ENCODE measurements around the gene PRKN.

DNA sequence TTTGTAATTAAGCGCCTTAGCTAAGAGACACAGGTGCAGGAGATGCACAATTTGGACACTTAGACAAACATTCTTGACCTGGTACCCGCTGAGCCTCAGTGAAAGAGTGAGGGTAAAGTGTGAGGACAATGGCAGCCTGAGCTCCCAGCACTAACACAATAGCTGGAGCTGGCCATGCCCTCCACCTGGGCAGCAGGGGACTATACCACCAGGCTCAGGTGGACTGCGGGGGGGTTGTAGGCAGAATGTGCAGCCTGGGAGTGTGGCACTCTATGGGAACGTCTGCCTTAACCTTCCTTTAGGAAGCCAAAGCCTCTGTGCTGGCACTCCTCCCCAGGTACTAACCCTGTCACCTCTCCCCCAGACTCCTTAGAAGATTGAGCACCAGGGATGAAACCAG is 23.6 kb downstream of the PRKN start:
- TF ChIP-seq, protein P1, sequence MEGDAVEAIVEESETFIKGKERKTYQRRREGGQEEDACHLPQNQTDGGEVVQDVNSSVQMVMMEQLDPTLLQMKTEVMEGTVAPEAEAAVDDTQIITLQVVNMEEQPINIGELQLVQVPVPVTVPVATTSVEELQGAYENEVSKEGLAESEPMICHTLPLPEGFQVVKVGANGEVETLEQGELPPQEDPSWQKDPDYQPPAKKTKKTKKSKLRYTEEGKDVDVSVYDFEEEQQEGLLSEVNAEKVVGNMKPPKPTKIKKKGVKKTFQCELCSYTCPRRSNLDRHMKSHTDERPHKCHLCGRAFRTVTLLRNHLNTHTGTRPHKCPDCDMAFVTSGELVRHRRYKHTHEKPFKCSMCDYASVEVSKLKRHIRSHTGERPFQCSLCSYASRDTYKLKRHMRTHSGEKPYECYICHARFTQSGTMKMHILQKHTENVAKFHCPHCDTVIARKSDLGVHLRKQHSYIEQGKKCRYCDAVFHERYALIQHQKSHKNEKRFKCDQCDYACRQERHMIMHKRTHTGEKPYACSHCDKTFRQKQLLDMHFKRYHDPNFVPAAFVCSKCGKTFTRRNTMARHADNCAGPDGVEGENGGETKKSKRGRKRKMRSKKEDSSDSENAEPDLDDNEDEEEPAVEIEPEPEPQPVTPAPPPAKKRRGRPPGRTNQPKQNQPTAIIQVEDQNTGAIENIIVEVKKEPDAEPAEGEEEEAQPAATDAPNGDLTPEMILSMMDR (IDR thresholded peaks at IDR 0.05; ENCODE audit: poor library complexity) = no peak
- TF ChIP-seq EZH2 (IDR thresholded peaks at IDR 0.05; ENCODE audit: borderline replicate concordance) (no peak), EZH2phosphoT487 (IDR thresholded peaks at IDR 0.05; ENCODE audit: low read depth, severe bottlenecking, unreplicated experiment) (no peak)
